ENCODE measurements around the gene EPN2.

GRCh38 chr17:19330271-19330670 lies 93.1 kb downstream of the EPN2 start:
- no peak for TF ChIP-seq CTCF (conservative IDR thresholded peaks at IDR 0.05; ENCODE audit: low read length)
- TF ChIP-seq EZH2phosphoT487 (IDR thresholded peaks at IDR 0.05; ENCODE audit: borderline replicate concordance, low read depth, low read length), result no peak

Measured in OCI-LY7 (cell line).